IMR-90 (cell line): ENCODE measurements around the gene COL18A1. TPM values are rescaled to one million over a fixed set of nuclear protein-coding genes. Genes with fewer than 3 reads are reported as not detected.

ENCODE experiments used
- ATAC-seq: fragments of 200-7000 bp; cut with Tn5 transposase; 2 replicates; pipeline ENCODE4 v1.9.1; 2020; ENCODE audit warnings: low read depth, mild to moderate bottlenecking, moderate library complexity
- BruUV-seq: library from RNA; stranded (reverse); fragments of 400-500 nt; replicated peaks from 2 replicates; lab custom pipeline; 2021; lab: Mats Ljungman, UMichigan
- CTCF ChIA-PET: fragments of 300-600 bp; formaldehyde crosslinking; extraction: SDS; loops from one replicate; lab custom pipeline; 2021; ENCODE audit warnings: antibody characterized with exemption; lab: Yijun Ruan, JAX
- POLR2A ChIA-PET: fragments of 300-600 bp; sonication (Branson Sonifier 250); formaldehyde crosslinking; loops from one replicate; lab custom pipeline; 2022; ENCODE audit warnings: antibody characterized with exemption; ENCODE audit not compliant: unreplicated experiment; lab: Charles Lee
- DNase-seq: peaks from one replicate; pipeline ENCODE4 v3.0.0; 2013
- H2AFZ ChIP-seq: replicated peaks from 2 replicates; pipeline ENCODE3; 2013; ENCODE audit warnings: low read length, mild to moderate bottlenecking; ENCODE audit not compliant: poor library complexity
- H2AK5ac ChIP-seq: 2 replicates; pipeline ENCODE4 v1.6.1; 2013; ENCODE audit warnings: low read depth, low read length, inconsistent platforms
- H2AK9ac ChIP-seq: replicated peaks from 2 replicates; pipeline ENCODE3; 2013; ENCODE audit warnings: mild to moderate bottlenecking, low read depth, low read length, moderate library complexity; ENCODE audit not compliant: poor library complexity
- H2BK120ac ChIP-seq: 2 replicates; pipeline ENCODE4 v1.6.1; 2013; ENCODE audit warnings: low read depth, low read length, inconsistent platforms
- H2BK15ac ChIP-seq: 3 replicates; pipeline ENCODE4 v1.6.1; 2013; ENCODE audit warnings: low read depth, low read length, inconsistent platforms
- H2BK20ac ChIP-seq: 2 replicates; pipeline ENCODE4 v1.6.1; 2013; ENCODE audit warnings: low read depth, mild to moderate bottlenecking, inconsistent platforms, low read length, moderate library complexity
- H2BK5ac ChIP-seq: 2 replicates; pipeline ENCODE4 v1.6.1; 2013; ENCODE audit warnings: mild to moderate bottlenecking, low read depth, low read length, inconsistent platforms; ENCODE audit not compliant: poor library complexity, severe bottlenecking
- H3K14ac ChIP-seq: replicated peaks from 2 replicates; pipeline ENCODE4 v1.6.1; 2013; ENCODE audit warnings: low read depth, low read length, inconsistent platforms
- H3K18ac ChIP-seq: 2 replicates; pipeline ENCODE4 v1.6.1; 2013; ENCODE audit warnings: low read depth, low read length, control low read depth
- H3K23ac ChIP-seq: 2 replicates; pipeline ENCODE4 v1.6.1; 2013; ENCODE audit warnings: low read depth, low read length, inconsistent platforms
- H3K27ac ChIP-seq: 2 replicates; pipeline ENCODE4 v1.5.1; 2013; ENCODE audit warnings: mild to moderate bottlenecking, control low read depth, low read length; ENCODE audit not compliant: insufficient read depth
- H3K27me3 ChIP-seq: 2 replicates; pipeline ENCODE4 v1.6.1; 2013; ENCODE audit warnings: low read length; ENCODE audit not compliant: control insufficient read depth, insufficient read depth
- H3K36me3 ChIP-seq: 2 replicates; pipeline ENCODE4 v1.6.1; 2013; ENCODE audit warnings: low read length, mixed read lengths; ENCODE audit not compliant: control insufficient read depth, insufficient read depth
- H3K4ac ChIP-seq: 2 replicates; pipeline ENCODE4 v1.6.1; 2013; ENCODE audit warnings: low read depth, low read length, inconsistent platforms
- H3K4me1 ChIP-seq: 2 replicates; pipeline ENCODE4 v1.6.1; 2013; ENCODE audit warnings: low read length, mixed read lengths; ENCODE audit not compliant: control insufficient read depth, insufficient read depth
- H3K4me2 ChIP-seq: 2 replicates; pipeline ENCODE4 v1.6.1; 2013; ENCODE audit warnings: low read depth, mild to moderate bottlenecking, control low read depth, low read length, moderate library complexity
- H3K4me3 ChIP-seq: 2 replicates; pipeline ENCODE4 v1.5.1; 2013; ENCODE audit warnings: low read depth, mild to moderate bottlenecking, control low read depth, low read length, moderate library complexity; ENCODE audit not compliant: insufficient read depth
- H3K56ac ChIP-seq: 2 replicates; pipeline ENCODE4 v1.6.1; 2013; ENCODE audit warnings: low read length, inconsistent platforms; ENCODE audit not compliant: insufficient read depth; ENCODE audit errors: extremely low read depth
- H3K79me1 ChIP-seq, 2 experiments: 2 replicates each; pipeline ENCODE4 v1.6.1; 2013; ENCODE audit warnings: low read length in 2 of 2, inconsistent platforms in 1 of 2, low read depth in 1 of 2
- H3K9ac ChIP-seq: 2 replicates; pipeline ENCODE4 v1.6.1; 2013; ENCODE audit warnings: low read depth, low read length, control low read depth
- H3K9me1 ChIP-seq: 2 replicates; pipeline ENCODE4 v1.6.1; 2013; ENCODE audit warnings: low read length, inconsistent platforms; ENCODE audit not compliant: insufficient read depth
- H3K9me3 ChIP-seq: 2 replicates; pipeline ENCODE4 v1.6.1; 2013; ENCODE audit warnings: low read length; ENCODE audit not compliant: control insufficient read depth, insufficient read depth
- H4K20me1 ChIP-seq: 2 replicates; pipeline ENCODE4 v1.6.1; 2013; ENCODE audit warnings: low read length, inconsistent platforms; ENCODE audit not compliant: insufficient read depth
- H4K5ac ChIP-seq: 2 replicates; pipeline ENCODE4 v1.6.1; 2013; ENCODE audit warnings: mild to moderate bottlenecking, low read depth, low read length, control low read depth
- H4K8ac ChIP-seq, 2 experiments: 2 replicates each; pipeline ENCODE4 v1.6.1; 2013; ENCODE audit warnings: low read depth in 2 of 2, low read length in 2 of 2, control low read depth in 1 of 2, inconsistent platforms in 1 of 2
- H4K91ac ChIP-seq: 2 replicates; pipeline ENCODE4 v1.6.1; 2013; ENCODE audit warnings: low read depth, low read length, inconsistent platforms; ENCODE audit not compliant: insufficient read depth
- CHD1 ChIP-seq: IDR thresholded peaks from 2 replicates; pipeline ENCODE4 v1.6.1; 2012; ENCODE audit warnings: low read depth, low read length, improper control_type of control experiment
- MAFK ChIP-seq: IDR thresholded peaks from 2 replicates; pipeline ENCODE4 v1.6.1; 2012; ENCODE audit warnings: low read depth, low read length, improper control_type of control experiment
- MAZ ChIP-seq: IDR thresholded peaks from 2 replicates; pipeline ENCODE4 v1.6.1; 2012; ENCODE audit warnings: low read depth, mild to moderate bottlenecking, low read length, improper control_type of control experiment, moderate library complexity, borderline replicate concordance
- POLR2A ChIP-seq: IDR thresholded peaks from 2 replicates; pipeline ENCODE4 v1.6.1; 2012; ENCODE audit warnings: mild to moderate bottlenecking, low read depth, low read length
- RAD21 ChIP-seq: IDR thresholded peaks from 2 replicates; pipeline ENCODE4 v1.6.1; 2012; ENCODE audit warnings: low read length, improper control_type of control experiment
- RFX5 ChIP-seq: IDR thresholded peaks from 2 replicates; pipeline ENCODE4 v1.8.0; 2012; ENCODE audit warnings: low read depth, mild to moderate bottlenecking, low read length, moderate library complexity
- SMC3 ChIP-seq: fragments of 150-350 bp; IDR thresholded peaks from 2 replicates; pipeline ENCODE4 v1.6.1; 2016; ENCODE audit warnings: low read depth, mild to moderate bottlenecking, antibody characterized with exemption, low read length, moderate library complexity
- WGBS, 2 experiments: methylation state at CpG; one replicate each; pipeline versions ENCODE4 v1.1.5 to v1.1.7; 2013; ENCODE audit warnings: missing lambda C conversion rate in 2 of 2; ENCODE audit not compliant: insufficient read length in 1 of 2; ENCODE audit errors: extremely low coverage in 2 of 2; 5-methylcytosine and 5-hydroxymethylcytosine counted together
- dilution Hi-C: fragments of 300-500 bp; cut with HindIII; formaldehyde crosslinking; loops from one replicate; pipeline ENCODE4 v1.14.3; 2018; ENCODE audit warnings: low sequenced_read_pairs; ENCODE audit not compliant: unreplicated experiment
- in situ Hi-C: fragments of 300-500 bp; cut with MboI; formaldehyde crosslinking; loops from 3 replicates; pipeline ENCODE4 v1.14.3; 2019; ENCODE audit warnings: low sequenced_read_pairs, inconsistent platforms, mixed read lengths
- intact Hi-C: fragments of 100-400 bp; cut with micrococcal nuclease; formaldehyde crosslinking; loops from 2 replicates; pipeline ENCODE4 v1.10.0; 2022
- polyA plus RNA-seq, 3 experiments: library from polyadenylated mRNA; depleted of rRNA; stranded (reverse); fragments of >200 nt; gene quantifications; 2 replicates each; pipeline ENCODE4 v1.2.3, GENCODE V29; 2012; ENCODE audit warnings: low replicate concordance in 1 of 3
- total RNA-seq: library from RNA; depleted of rRNA; stranded (reverse); fragments of >200 nt; gene quantifications from 2 replicates; pipeline ENCODE4 v1.2.3, GENCODE V29; 2012
- TF ChIP-seq, protein P1 (sequence below): fragments of 150-350 bp; IDR thresholded peaks from 2 replicates; pipeline ENCODE4 v1.6.1; 2017; ENCODE audit warnings: mild to moderate bottlenecking, antibody characterized with exemption, low read length, low read depth

COL18A1 gene
- total and polyA plus RNA-seq, 2 of the 4 experiments (the other 2 are of a cell fraction), result 4.3 to 46.7 TPM

DNA sequence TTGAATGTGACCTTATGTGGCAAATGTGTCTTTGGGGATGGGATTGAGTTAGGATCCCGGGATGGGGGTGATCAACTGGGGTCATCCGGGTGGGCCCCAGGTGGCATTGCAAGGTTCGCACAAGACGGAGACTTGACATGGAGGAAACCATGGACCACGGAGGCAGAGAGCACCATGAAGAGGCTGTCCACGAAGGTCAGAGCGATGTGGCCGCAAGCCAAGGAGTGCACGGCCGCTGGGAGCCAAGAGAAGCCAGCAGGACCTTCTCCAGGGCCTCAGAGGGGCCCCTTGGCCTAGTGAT lies 22.3 kb upstream of the COL18A1 start:
- intact Hi-C loops (no loop called here), dilution Hi-C loops (no loop called here), in situ Hi-C loops (loop anchor here (10.0 kb wide), 1 partner anchor 58 kb away; no protein-coding TSS in a partner anchor)
- no peak overlapping the region for H3K9ac ChIP-seq
- peaks cover 28% of the 10 kb centered on the region for H3K9me1 ChIP-seq
- peaks cover 22% of the 10 kb centered on the region for H3K4me1 ChIP-seq
- H3K27ac ChIP-seq, result no peak overlapping the region
- no peaks in the 10 kb centered on the region for H3K27me3 ChIP-seq
- no peak overlapping the region for H4K5ac ChIP-seq
- BruUV-seq, result no TSS peak
- no peak overlapping the region for H2AFZ ChIP-seq
- H2BK5ac ChIP-seq, result no peak overlapping the region
- H2AK5ac ChIP-seq, result no peak overlapping the region; the same call in 1 of the 2 replicates
- ChIA-PET POLR2A (no interaction called here), CTCF (no interaction called here)
- no peak overlapping the region; the same call in 1 of the 2 replicates for H2BK120ac ChIP-seq
- H4K91ac ChIP-seq, result no peak overlapping the region
- no peak overlapping the region for H2BK15ac ChIP-seq
- H3K4me3 ChIP-seq, result no peak overlapping the region
- no peaks in the 10 kb centered on the region for H4K20me1 ChIP-seq
- no peak overlapping the region for H3K56ac ChIP-seq
- H4K8ac ChIP-seq, result no peak overlapping the region
- H3K14ac ChIP-seq, result no peak overlapping the region
- H2BK20ac ChIP-seq, result no peak overlapping the region
- no peak overlapping the region for H2AK9ac ChIP-seq
- TF ChIP-seq RAD21 (no peak), MAZ (no peak), MAFK (no peak), POLR2A (no peak), CHD1 (no peak), RFX5 (no peak), SMC3 (no peak)
- TF ChIP-seq, protein P1, sequence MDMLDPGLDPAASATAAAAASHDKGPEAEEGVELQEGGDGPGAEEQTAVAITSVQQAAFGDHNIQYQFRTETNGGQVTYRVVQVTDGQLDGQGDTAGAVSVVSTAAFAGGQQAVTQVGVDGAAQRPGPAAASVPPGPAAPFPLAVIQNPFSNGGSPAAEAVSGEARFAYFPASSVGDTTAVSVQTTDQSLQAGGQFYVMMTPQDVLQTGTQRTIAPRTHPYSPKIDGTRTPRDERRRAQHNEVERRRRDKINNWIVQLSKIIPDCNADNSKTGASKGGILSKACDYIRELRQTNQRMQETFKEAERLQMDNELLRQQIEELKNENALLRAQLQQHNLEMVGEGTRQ, result no peak
- H3K4me2 ChIP-seq, result no peak overlapping the region
- no peak overlapping the region for H3K4ac ChIP-seq
- H3K36me3 ChIP-seq, result no peaks in the 10 kb centered on the region
- peaks cover 0 to 3% of the 10 kb centered on the region in 2 experiments; a peak in 2 of 4 replicates for H3K79me1 ChIP-seq
- 93% methylated on average over 7 of the region's 10 CpGs; no CpG with 5 or more reads in 1 of the 2 experiments for WGBS, 2 experiments
- H3K23ac ChIP-seq, result no peak overlapping the region
- no peak for DNase-seq
- ATAC-seq, result no peak
- H3K9me3 ChIP-seq, result no peaks in the 10 kb centered on the region
- H3K18ac ChIP-seq, result no peak overlapping the region
